CD4-positive, alpha-beta T cell treated with Interleukin-10 for 1 hour (primary cell): ENCODE measurements around the gene DYNC1LI1.

Experiments used
- DNase-seq: peaks from one replicate; pipeline ENCODE4 v3.0.0-alpha.2; 2020

Gene DYNC1LI1

GRCh38 chr3:32487781-32488473 is 82.7 kb downstream of the DYNC1LI1 start:
- DNase-seq, result no peak

GRCh38 chr3:32484436-32484835 is 86.2 kb downstream of the DYNC1LI1 start:
- DNase-seq, result no peak

- no peak for DNase-seq
Measured at GRCh38 chr3:32483772-32484171, 86.9 kb downstream of the DYNC1LI1 start.

DNA sequence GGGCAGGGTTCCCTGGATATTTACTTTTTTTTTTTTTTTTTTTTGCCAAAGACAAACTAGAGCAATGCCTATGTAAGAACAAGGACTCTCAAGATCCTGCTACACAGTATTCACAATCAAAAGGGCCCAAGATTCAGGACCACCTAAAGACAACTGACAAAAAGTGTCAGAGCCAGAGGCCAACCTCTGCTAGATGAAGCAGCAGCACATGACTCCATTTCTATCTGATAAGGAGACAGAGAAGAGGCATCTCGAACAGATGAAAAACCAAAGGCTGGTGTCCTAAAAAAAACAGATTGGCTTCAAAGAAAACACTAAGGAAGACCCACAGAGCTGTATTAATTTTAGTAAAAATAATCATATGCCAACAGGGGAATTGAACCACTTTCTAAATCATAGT is 88.0 kb downstream of the DYNC1LI1 start:
- no peak for DNase-seq

- DNase-seq, result no peak
Measured at GRCh38 chr3:32481791-32482631, 88.6 kb downstream of the DYNC1LI1 start.

DNA sequence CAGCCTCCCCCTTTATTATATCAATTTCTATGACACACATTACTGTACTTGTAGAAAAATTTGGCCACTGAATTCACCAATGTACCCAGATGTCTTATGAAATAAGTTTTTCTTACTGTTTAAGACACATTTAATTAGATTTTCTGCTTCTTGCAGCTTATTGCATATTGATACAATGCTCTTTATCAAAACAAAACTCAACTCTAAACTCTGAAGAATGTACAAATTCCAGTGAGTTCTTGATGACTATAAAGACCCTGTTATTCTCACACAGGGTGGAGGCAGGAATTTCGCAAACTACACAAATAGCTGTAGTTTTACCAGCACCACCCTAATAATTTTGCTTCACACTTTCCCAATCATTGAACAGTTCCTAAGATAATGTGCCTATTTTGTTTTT is 90.1 kb downstream of the DYNC1LI1 start:
- DNase-seq, result no peak
